OCI-LY1 (cell line): ENCODE results near the gene ARHGAP10.

Experiments
- H2AFZ ChIP-seq: fragments of 200-600 bp; sonication (generic), shearing (Covaris generic); 2 replicates; pipeline ENCODE4 v1.6.0; 2014; ENCODE audit warnings: antibody characterized with exemption, mild to moderate bottlenecking, low read length
- H3F3A ChIP-seq: fragments of 200-600 bp; sonication (generic), shearing (Covaris generic); 2 replicates; pipeline ENCODE4 v1.6.0; 2014; ENCODE audit warnings: mild to moderate bottlenecking, antibody characterized with exemption, low read length, moderate library complexity; ENCODE audit not compliant: insufficient read depth
- H3K27ac ChIP-seq: fragments of 200-600 bp; sonication (generic); 2 replicates; pipeline ENCODE4 v1.5.1; 2014; ENCODE audit warnings: low read length, mixed run types, mild to moderate bottlenecking, low read depth; ENCODE audit not compliant: poor library complexity, severe bottlenecking
- H3K27me3 ChIP-seq: fragments of 200-600 bp; sonication (generic); 2 replicates; pipeline ENCODE4 v1.6.0; 2014; ENCODE audit warnings: antibody characterized with exemption, mild to moderate bottlenecking, low read length, moderate library complexity; ENCODE audit not compliant: insufficient read depth
- H3K36me3 ChIP-seq: fragments of 200-600 bp; sonication (generic); 2 replicates; pipeline ENCODE4 v1.6.1; 2014; ENCODE audit warnings: mild to moderate bottlenecking, antibody characterized with exemption, low read length, moderate library complexity, mixed read lengths; ENCODE audit not compliant: insufficient read depth
- H3K4me1 ChIP-seq: fragments of 200-600 bp; sonication (generic); 2 replicates; pipeline ENCODE4 v1.5.1; 2014; ENCODE audit warnings: mild to moderate bottlenecking, low read length, moderate library complexity; ENCODE audit not compliant: insufficient read depth, severe bottlenecking
- H3K4me2 ChIP-seq: fragments of 200-600 bp; sonication (generic), shearing (Covaris generic); 2 replicates; pipeline ENCODE4 v1.6.1; 2014; ENCODE audit warnings: low read length
- H3K4me3 ChIP-seq: fragments of 200-600 bp; sonication (generic); 2 replicates; pipeline ENCODE4 v1.5.1; 2014; ENCODE audit warnings: low read length, low read depth, mild to moderate bottlenecking, mixed read lengths; ENCODE audit not compliant: poor library complexity, severe bottlenecking
- H3K79me2 ChIP-seq: fragments of 200-600 bp; shearing (Covaris generic); 2 replicates; pipeline ENCODE4 v1.6.1; 2016; ENCODE audit warnings: mixed run types, low read length, mixed read lengths; ENCODE audit not compliant: insufficient read depth
- H3K9ac ChIP-seq: fragments of 200-600 bp; sonication (generic), shearing (Covaris generic); 2 replicates; pipeline ENCODE4 v1.6.1; 2014; ENCODE audit warnings: mild to moderate bottlenecking, low read length, mixed read lengths
- H3K9me2 ChIP-seq: fragments of 200-600 bp; sonication (generic), shearing (Covaris generic); 2 replicates; pipeline ENCODE4 v1.6.1; 2014; ENCODE audit warnings: low read depth, mild to moderate bottlenecking, low read length, mixed read lengths
- H3K9me3 ChIP-seq: fragments of 200-600 bp; shearing (Covaris generic); 2 replicates; pipeline ENCODE4 v1.6.1; 2014; ENCODE audit warnings: low read length, mixed read lengths
- H4K20me1 ChIP-seq: fragments of 200-600 bp; sonication (generic), shearing (Covaris generic); 2 replicates; pipeline ENCODE4 v1.6.0; 2016; ENCODE audit warnings: mild to moderate bottlenecking, low read length; ENCODE audit not compliant: insufficient read depth
- EZH2 ChIP-seq: fragments of 200-600 bp; sonication (generic), shearing (Covaris generic); IDR thresholded peaks from 2 replicates; pipeline ENCODE4 v1.8.0; 2017; ENCODE audit warnings: borderline replicate concordance, mixed run types, mild to moderate bottlenecking, antibody characterized with exemption, low read length, moderate library complexity, mixed read lengths
- TF ChIP-seq, protein P1 (sequence below): fragments of 200-600 bp; sonication (generic), shearing (Covaris generic); IDR thresholded peaks from 2 replicates; pipeline ENCODE4 v1.5.1; 2017; ENCODE audit warnings: mild to moderate bottlenecking, antibody characterized with exemption, low read length, moderate library complexity, mixed read lengths

The ARHGAP10 gene

DNA sequence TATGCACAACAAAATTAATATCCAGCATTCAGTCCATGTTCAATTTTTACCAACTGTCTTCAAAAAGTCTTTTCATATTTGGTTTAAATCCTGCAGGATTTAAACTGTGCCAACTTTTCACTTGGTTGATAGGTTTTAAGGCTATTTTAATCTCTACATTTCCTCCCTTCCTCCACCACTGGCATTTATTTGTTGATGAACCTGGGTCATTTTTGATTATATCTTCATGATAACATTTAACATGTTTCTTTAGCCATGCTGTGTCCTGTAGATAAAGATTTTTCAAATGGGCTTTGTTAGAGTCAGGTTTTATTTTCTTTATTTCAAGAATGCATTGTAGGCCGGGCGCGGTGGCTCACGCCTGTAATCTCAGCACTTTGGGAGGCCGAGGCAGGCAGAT lies 216.4 kb downstream of the ARHGAP10 start:
- H3K9me3 ChIP-seq: no peaks in the 10 kb centered on the region
- no peaks in the 10 kb centered on the region for H3K36me3 ChIP-seq
- no peak for TF ChIP-seq EZH2
- TF ChIP-seq, protein P1, sequence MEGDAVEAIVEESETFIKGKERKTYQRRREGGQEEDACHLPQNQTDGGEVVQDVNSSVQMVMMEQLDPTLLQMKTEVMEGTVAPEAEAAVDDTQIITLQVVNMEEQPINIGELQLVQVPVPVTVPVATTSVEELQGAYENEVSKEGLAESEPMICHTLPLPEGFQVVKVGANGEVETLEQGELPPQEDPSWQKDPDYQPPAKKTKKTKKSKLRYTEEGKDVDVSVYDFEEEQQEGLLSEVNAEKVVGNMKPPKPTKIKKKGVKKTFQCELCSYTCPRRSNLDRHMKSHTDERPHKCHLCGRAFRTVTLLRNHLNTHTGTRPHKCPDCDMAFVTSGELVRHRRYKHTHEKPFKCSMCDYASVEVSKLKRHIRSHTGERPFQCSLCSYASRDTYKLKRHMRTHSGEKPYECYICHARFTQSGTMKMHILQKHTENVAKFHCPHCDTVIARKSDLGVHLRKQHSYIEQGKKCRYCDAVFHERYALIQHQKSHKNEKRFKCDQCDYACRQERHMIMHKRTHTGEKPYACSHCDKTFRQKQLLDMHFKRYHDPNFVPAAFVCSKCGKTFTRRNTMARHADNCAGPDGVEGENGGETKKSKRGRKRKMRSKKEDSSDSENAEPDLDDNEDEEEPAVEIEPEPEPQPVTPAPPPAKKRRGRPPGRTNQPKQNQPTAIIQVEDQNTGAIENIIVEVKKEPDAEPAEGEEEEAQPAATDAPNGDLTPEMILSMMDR: no peak
- H3K4me3 ChIP-seq: no peak overlapping the region
- H3K9me2 ChIP-seq: no peaks in the 10 kb centered on the region
- no peaks in the 10 kb centered on the region for H4K20me1 ChIP-seq
- no peak overlapping the region for H3K27ac ChIP-seq
- H3K9ac ChIP-seq: no peak overlapping the region
- no peaks in the 10 kb centered on the region for H3K27me3 ChIP-seq
- H2AFZ ChIP-seq: no peak overlapping the region
- H3F3A ChIP-seq: no peaks in the 10 kb centered on the region
- no peak overlapping the region for H3K4me2 ChIP-seq
- H3K4me1 ChIP-seq: peaks cover 17% of the 10 kb centered on the region
- no peaks in the 10 kb centered on the region for H3K79me2 ChIP-seq

DNA sequence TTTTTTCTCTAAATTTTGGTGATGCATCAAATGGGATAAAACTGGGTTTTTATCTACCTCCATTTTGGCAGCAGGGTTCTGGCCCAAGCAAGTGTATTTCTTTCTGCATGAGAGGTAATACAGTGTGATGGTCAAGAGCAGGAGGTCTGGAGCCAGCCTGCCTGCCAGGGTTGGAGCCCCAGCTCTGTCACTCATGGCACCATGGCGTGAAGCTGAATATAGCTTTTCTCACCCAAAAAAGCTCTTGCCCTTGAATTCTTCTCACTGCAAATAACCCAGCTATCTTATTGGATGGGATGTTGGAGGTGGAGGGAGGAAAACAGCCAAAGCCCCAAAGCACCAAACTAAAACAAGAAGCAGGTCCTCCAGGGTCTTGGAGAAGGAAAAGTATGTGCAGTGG lies 218.4 kb downstream of the ARHGAP10 start:
- Histone ChIP-seq H2AFZ (no peak overlapping the region), H3K9me3 (no peaks in the 10 kb centered on the region), H3K79me2 (no peaks in the 10 kb centered on the region), H3K4me2 (no peak overlapping the region), H3K9ac (no peak overlapping the region), H3K9me2 (no peaks in the 10 kb centered on the region), H3F3A (no peaks in the 10 kb centered on the region), H3K27ac (no peak overlapping the region), H3K4me1 (no peaks in the 10 kb centered on the region), H4K20me1 (no peaks in the 10 kb centered on the region), H3K27me3 (no peaks in the 10 kb centered on the region), H3K4me3 (no peak overlapping the region), H3K36me3 (no peaks in the 10 kb centered on the region)
- no peak for TF ChIP-seq EZH2
- TF ChIP-seq, protein P1: no peak

DNA sequence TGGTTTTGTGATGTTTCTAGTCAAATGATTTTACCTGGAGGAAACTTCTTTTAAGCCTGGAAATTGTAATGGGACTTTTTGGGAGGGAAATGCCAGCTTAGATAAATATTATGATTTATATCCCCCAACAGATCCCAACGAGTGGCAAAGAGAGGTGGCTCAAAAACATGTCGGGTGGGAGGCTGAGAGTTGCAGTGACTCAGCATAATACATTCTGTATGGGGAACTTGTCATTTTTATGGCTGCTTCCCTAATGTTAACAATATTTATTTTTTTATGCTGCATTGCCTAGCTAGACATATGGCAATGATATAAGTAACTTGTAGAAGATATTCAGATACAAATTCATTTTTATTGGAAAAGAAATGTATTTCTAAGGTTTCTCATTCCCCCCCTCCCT lies 219.0 kb downstream of the ARHGAP10 start:
- no peak for TF ChIP-seq EZH2
- TF ChIP-seq, protein P1: no peak
- Histone ChIP-seq H3K79me2 (no peaks in the 10 kb centered on the region), H3K27me3 (no peaks in the 10 kb centered on the region), H3K27ac (no peak overlapping the region), H3K9ac (no peak overlapping the region), H4K20me1 (no peaks in the 10 kb centered on the region), H3K36me3 (no peaks in the 10 kb centered on the region), H3K4me3 (no peak overlapping the region), H3K4me1 (no peaks in the 10 kb centered on the region), H3F3A (no peaks in the 10 kb centered on the region), H3K9me2 (no peaks in the 10 kb centered on the region), H3K9me3 (no peaks in the 10 kb centered on the region), H2AFZ (no peak overlapping the region), H3K4me2 (no peak overlapping the region)
